ENCODE results near the gene LTB4R2.

LTB4R2 gene

GRCh38 chr14:24298892-24299254 is 11.1 kb upstream of the LTB4R2 start:
- no peak overlapping the region for H2AFZ ChIP-seq (ENCODE audit: low read length)
- no peak for TF ChIP-seq EZH2 (IDR thresholded peaks at IDR 0.05; ENCODE audit: borderline replicate concordance, low read length)
- TF ChIP-seq, protein P1, sequence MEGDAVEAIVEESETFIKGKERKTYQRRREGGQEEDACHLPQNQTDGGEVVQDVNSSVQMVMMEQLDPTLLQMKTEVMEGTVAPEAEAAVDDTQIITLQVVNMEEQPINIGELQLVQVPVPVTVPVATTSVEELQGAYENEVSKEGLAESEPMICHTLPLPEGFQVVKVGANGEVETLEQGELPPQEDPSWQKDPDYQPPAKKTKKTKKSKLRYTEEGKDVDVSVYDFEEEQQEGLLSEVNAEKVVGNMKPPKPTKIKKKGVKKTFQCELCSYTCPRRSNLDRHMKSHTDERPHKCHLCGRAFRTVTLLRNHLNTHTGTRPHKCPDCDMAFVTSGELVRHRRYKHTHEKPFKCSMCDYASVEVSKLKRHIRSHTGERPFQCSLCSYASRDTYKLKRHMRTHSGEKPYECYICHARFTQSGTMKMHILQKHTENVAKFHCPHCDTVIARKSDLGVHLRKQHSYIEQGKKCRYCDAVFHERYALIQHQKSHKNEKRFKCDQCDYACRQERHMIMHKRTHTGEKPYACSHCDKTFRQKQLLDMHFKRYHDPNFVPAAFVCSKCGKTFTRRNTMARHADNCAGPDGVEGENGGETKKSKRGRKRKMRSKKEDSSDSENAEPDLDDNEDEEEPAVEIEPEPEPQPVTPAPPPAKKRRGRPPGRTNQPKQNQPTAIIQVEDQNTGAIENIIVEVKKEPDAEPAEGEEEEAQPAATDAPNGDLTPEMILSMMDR (IDR thresholded peaks at IDR 0.05; ENCODE audit: low read length), result no peak
- peaks cover 43% of the 10 kb centered on the region for H3K36me3 ChIP-seq (ENCODE audit: insufficient read depth, low read length)
- no peaks in the 10 kb centered on the region for H3K27me3 ChIP-seq (ENCODE audit: insufficient read depth, low read length)
- no peaks in the 10 kb centered on the region for H3K79me2 ChIP-seq (ENCODE audit: insufficient read depth, low read length)
- no peak overlapping the region for H3K27ac ChIP-seq (ENCODE audit: low read depth, low read length, poor library complexity, severe bottlenecking)
- H3K9me3 ChIP-seq (ENCODE audit: low read length), result no peaks in the 10 kb centered on the region
- 0 out of 2 replicates have a peak, but pooled peaks cover 4% of the 10 kb centered on the region for H3F3A ChIP-seq (ENCODE audit: insufficient read depth, low read length)
- H4K20me1 ChIP-seq (ENCODE audit: insufficient read depth, low read length), result no peaks in the 10 kb centered on the region
- peak overlapping the region; percentile 80 for H3K9ac ChIP-seq (ENCODE audit: low read length)
- H3K4me3 ChIP-seq (ENCODE audit: low read depth, low read length, poor library complexity, severe bottlenecking), result peak overlapping the region; percentile 83
- no peaks in the 10 kb centered on the region for H3K9me2 ChIP-seq (ENCODE audit: low read depth, low read length)
- peak overlapping the region; percentile 98 for H3K4me2 ChIP-seq (ENCODE audit: low read length)
- peaks cover 27% of the 10 kb centered on the region for H3K4me1 ChIP-seq (ENCODE audit: insufficient read depth, low read length, severe bottlenecking)

DNA sequence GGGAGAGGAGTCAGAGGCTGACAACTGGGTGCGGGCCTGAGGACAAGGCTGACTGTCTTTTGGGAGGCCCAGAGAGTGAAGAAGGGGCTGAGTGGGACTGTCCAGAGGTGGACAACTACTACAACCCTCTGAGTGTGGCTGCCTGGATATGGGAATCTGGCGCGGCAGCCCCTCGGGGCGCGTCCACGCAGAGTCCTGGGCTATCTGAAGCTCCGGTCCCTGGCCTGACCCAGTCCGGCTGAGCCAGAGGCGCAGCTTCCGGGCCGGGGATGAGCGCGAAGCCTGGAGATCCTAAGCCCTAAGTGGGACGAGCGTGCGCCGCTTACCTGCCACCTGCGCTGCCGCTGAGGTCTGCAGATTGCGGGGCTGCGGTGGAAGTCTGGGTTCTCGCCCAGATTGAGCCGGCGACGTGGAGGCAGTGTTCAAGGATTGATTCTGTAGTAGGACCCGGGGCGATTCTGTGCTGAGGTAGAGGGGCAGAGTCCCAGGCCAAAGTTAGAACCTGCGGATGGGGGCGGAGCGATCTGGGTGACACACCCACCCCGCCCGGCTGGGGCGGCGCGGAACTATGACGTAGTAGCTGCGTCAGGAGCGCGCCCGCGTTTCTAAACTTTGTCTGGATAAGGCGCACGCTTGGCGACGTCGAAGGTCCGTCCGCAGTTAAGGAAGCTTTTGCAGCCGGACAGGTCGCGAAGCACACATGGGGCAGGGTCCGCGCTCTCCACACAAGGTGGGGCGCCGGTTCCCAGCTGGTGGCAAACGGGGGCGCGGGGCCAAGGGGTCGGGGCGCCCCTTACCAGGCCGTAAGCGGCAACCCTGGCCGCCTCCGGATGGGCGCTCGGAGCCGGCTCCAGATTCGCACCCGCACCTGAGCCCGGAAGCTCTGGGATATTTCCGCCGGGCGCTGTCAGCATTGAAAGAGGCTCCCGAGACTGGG is 10.4 kb upstream of the LTB4R2 start, which contains the start of the genes DHRS1 and NOP9:
DHRS1 (minus strand) TSS at position 526 of the 937 bp plus-strand sequence. CDS start 674 bp downstream, outside the sequence.
NOP9 (plus strand) TSS at position 596 of the 937 bp plus-strand sequence; CDS start at position 701, 105 bp downstream.
- Histone ChIP-seq H3K79me2 (ENCODE audit: insufficient read depth, low read length) (no peaks in the 10 kb centered on the region), H3F3A (ENCODE audit: insufficient read depth, low read length) (0 out of 2 replicates have a peak, but pooled peaks cover 4% of the 10 kb centered on the region), H3K27ac (ENCODE audit: low read depth, low read length, poor library complexity, severe bottlenecking) (no peak within 1 kb of the TSS), H3K4me1 (ENCODE audit: insufficient read depth, low read length, severe bottlenecking) (peaks cover 27% of the 10 kb centered on the region), H3K9me3 (ENCODE audit: low read length) (no peaks in the 10 kb centered on the region), H4K20me1 (ENCODE audit: insufficient read depth, low read length) (no peaks in the 10 kb centered on the region), H3K9ac (ENCODE audit: low read length) (peak within 1 kb of the TSS; percentile 80), H3K36me3 (ENCODE audit: insufficient read depth, low read length) (peaks cover 50% of the 10 kb centered on the region), H3K9me2 (ENCODE audit: low read depth, low read length) (no peaks in the 10 kb centered on the region), H3K4me2 (ENCODE audit: low read length) (peak within 1 kb of the TSS; percentile 98), H3K27me3 (ENCODE audit: insufficient read depth, low read length) (no peaks in the 10 kb centered on the region), H3K4me3 (ENCODE audit: low read depth, low read length, poor library complexity, severe bottlenecking) (peak within 1 kb of the TSS; percentile 83), H2AFZ (ENCODE audit: low read length) (no peak within 1 kb of the TSS)
- TF ChIP-seq, protein P1 (IDR thresholded peaks at IDR 0.05; ENCODE audit: low read length), result no peak
- no peak for TF ChIP-seq EZH2 (IDR thresholded peaks at IDR 0.05; ENCODE audit: borderline replicate concordance, low read length)

GRCh38 chr14:24300326-24300980 is 9.5 kb upstream of the LTB4R2 start:
- Histone ChIP-seq H3F3A (ENCODE audit: insufficient read depth, low read length) (0 out of 2 replicates have a peak, but pooled peaks cover 4% of the 10 kb centered on the region), H3K36me3 (ENCODE audit: insufficient read depth, low read length) (peaks cover 56% of the 10 kb centered on the region), H3K4me2 (ENCODE audit: low read length) (peak overlapping the region; percentile 98), H3K27ac (ENCODE audit: low read depth, low read length, poor library complexity, severe bottlenecking) (no peak overlapping the region), H3K4me1 (ENCODE audit: insufficient read depth, low read length, severe bottlenecking) (peaks cover 27% of the 10 kb centered on the region), H2AFZ (ENCODE audit: low read length) (no peak overlapping the region), H3K79me2 (ENCODE audit: insufficient read depth, low read length) (no peaks in the 10 kb centered on the region), H3K9ac (ENCODE audit: low read length) (peak overlapping the region; percentile 80), H3K9me2 (ENCODE audit: low read depth, low read length) (no peaks in the 10 kb centered on the region), H3K4me3 (ENCODE audit: low read depth, low read length, poor library complexity, severe bottlenecking) (peak overlapping the region; percentile 83), H3K9me3 (ENCODE audit: low read length) (no peaks in the 10 kb centered on the region), H4K20me1 (ENCODE audit: insufficient read depth, low read length) (no peaks in the 10 kb centered on the region), H3K27me3 (ENCODE audit: insufficient read depth, low read length) (no peaks in the 10 kb centered on the region)
- no peak for TF ChIP-seq EZH2 (IDR thresholded peaks at IDR 0.05; ENCODE audit: borderline replicate concordance, low read length)
- TF ChIP-seq, protein P1 (IDR thresholded peaks at IDR 0.05; ENCODE audit: low read length), result no peak

Data from OCI-LY1 (cell line).